HG03097 (cell line): ENCODE results near the gene COX5B.

Experiments
- ATAC-seq: cut with Tn5 transposase; IDR thresholded peaks from one replicate; pipeline ENCODE4 v1.9.1; 2021; ENCODE audit not compliant: unreplicated experiment, low FRiP score

COX5B gene

GRCh38 chr2:97653874-97654273, 8.0 kb downstream of the COX5B start:
- no peak for ATAC-seq

GRCh38 chr2:97654309-97654708, 8.4 kb downstream of the COX5B start:
- ATAC-seq, result no peak

- no peak for ATAC-seq
Measured at GRCh38 chr2:97654791-97655190, 8.9 kb downstream of the COX5B start.

GRCh38 chr2:97656129-97656755, 10.4 kb downstream of the COX5B start:
- ATAC-seq, result no peak

GRCh38 chr2:97656905-97657587, 11.2 kb downstream of the COX5B start:
- ATAC-seq, result no peak

- no peak for ATAC-seq
Measured at GRCh38 chr2:97657986-97658690, 12.3 kb downstream of the COX5B start.

- no peak for ATAC-seq
Measured at GRCh38 chr2:97658691-97659157, 12.9 kb downstream of the COX5B start.

GRCh38 chr2:97659256-97660043, 13.6 kb downstream of the COX5B start:
- no peak for ATAC-seq

- ATAC-seq, result no peak
Measured at GRCh38 chr2:97660044-97660774, 14.3 kb downstream of the COX5B start.

GRCh38 chr2:97660775-97661389, 15.0 kb downstream of the COX5B start:
- ATAC-seq, result no peak

- ATAC-seq, result no peak
Measured at GRCh38 chr2:97661927-97662326, 16.1 kb downstream of the COX5B start.

- ATAC-seq, result no peak
Measured at GRCh38 chr2:97662386-97662894, 16.6 kb downstream of the COX5B start.

- ATAC-seq, result peak; percentile 38
Measured at GRCh38 chr2:97662895-97663625, 17.2 kb downstream of the COX5B start.

- no peak for ATAC-seq
Measured at GRCh38 chr2:97663626-97663961, 17.7 kb downstream of the COX5B start.

- peak; percentile 75 for ATAC-seq
Measured at GRCh38 chr2:97663962-97664635, 18.2 kb downstream of the COX5B start, which contains the start of gene ACTR1B. Gene ACTR1B, minus strand, starts transcription at chr2:97664044. Its CDS starts 154 bp downstream, at chr2:97663890.

- no peak for ATAC-seq
Measured at GRCh38 chr2:97664636-97664970, 18.7 kb downstream of the COX5B start.

- no peak for ATAC-seq
Measured at GRCh38 chr2:97669448-97669847, 23.6 kb downstream of the COX5B start, which contains the start of gene C2orf92. Gene C2orf92, plus strand, starts transcription at chr2:97669713. Its CDS starts 76 bp downstream, at chr2:97669789.

- no peak for ATAC-seq
Measured at GRCh38 chr2:97670471-97670870, 24.6 kb downstream of the COX5B start.
